HL-60 (cell line): ENCODE data around the gene THAP6.

ENCODE experiments used
- CTCF ChIP-seq: IDR thresholded peaks from one replicate; pipeline ENCODE4 v1.5.1; 2011; ENCODE audit warnings: low read length, control low read depth, inconsistent platforms; ENCODE audit not compliant: insufficient read depth
- GABPA ChIP-seq: IDR thresholded peaks from 2 replicates; pipeline ENCODE4 v1.6.1; 2012; ENCODE audit warnings: low read depth
- REST ChIP-seq: IDR thresholded peaks from 2 replicates; pipeline ENCODE4 v1.6.1; 2012; ENCODE audit warnings: low read depth; ENCODE audit not compliant: insufficient replicate concordance
- SPI1 ChIP-seq: IDR thresholded peaks from 2 replicates; pipeline ENCODE4 v1.6.1; 2012; ENCODE audit warnings: low read depth, mild to moderate bottlenecking, borderline replicate concordance

- TF ChIP-seq CTCF: no peak
- TF ChIP-seq REST: no peak
- no peak for TF ChIP-seq GABPA
- no peak for TF ChIP-seq SPI1
Observed at GRCh38 chr4:75490155-75490554, 24.1 kb upstream of the THAP6 start.
